Uterus (tissue), 4 donors: ENCODE results near the gene C2orf78. TPM values are rescaled to one million over a fixed set of nuclear protein-coding genes. Genes with fewer than 3 reads are reported as not detected.

ENCODE experiments used
- DNase-seq, 2 donors: peaks; one replicate each; pipeline ENCODE4 v3.0.0-alpha.2; 2019 to 2020
- H3K27ac ChIP-seq, 2 donors: fragments of 200-600 bp; sonication (generic); 1 replicate in 1 of 2; 2 replicates in 1 of 2; pipeline ENCODE4 v1.5.1; 2016 to 2018
- H3K27me3 ChIP-seq, 2 donors: fragments of 200-600 bp; sonication (generic); one replicate each; pipeline ENCODE4 v1.5.1; 2018 to 2019; ENCODE audit warnings: control low read depth in 1 of 2
- H3K36me3 ChIP-seq, 2 donors: fragments of 200-600 bp; sonication (generic); one replicate each; pipeline ENCODE4 v1.5.1; 2019; ENCODE audit warnings: control low read depth in 1 of 2
- H3K4me1 ChIP-seq, 2 donors: fragments of 200-600 bp; sonication (generic); one replicate each; pipeline ENCODE4 v1.5.1; 2018 to 2019; ENCODE audit warnings: control low read depth in 1 of 2
- H3K4me3 ChIP-seq, 2 donors: fragments of 200-600 bp; sonication (generic); 1 replicate in 1 of 2; 2 replicates in 1 of 2; pipeline ENCODE4 v1.5.1; 2018 to 2019; ENCODE audit warnings: mild to moderate bottlenecking in 1 of 2
- H3K9me3 ChIP-seq, 2 donors: fragments of 200-600 bp; sonication (generic); one replicate each; pipeline ENCODE4 v1.5.1; 2019; ENCODE audit warnings: control low read depth in 1 of 2
- CTCF ChIP-seq, 4 experiments: fragments of 200-600 bp in 2 of 4; fragments of 450-650 bp in 2 of 4; sonication (generic) in 2 of 4; IDR thresholded peaks; one replicate each; pipeline ENCODE4 v1.5.1; 2016 to 2019; ENCODE audit warnings: antibody characterized with exemption in 4 of 4, mild to moderate bottlenecking in 2 of 4, moderate library complexity in 1 of 4
- POLR2A ChIP-seq, 2 donors: fragments of 450-650 bp; IDR thresholded peaks; one replicate each; pipeline ENCODE4 v1.6.1; 2016; ENCODE audit warnings: antibody characterized with exemption in 2 of 2, mild to moderate bottlenecking in 1 of 2, moderate library complexity in 1 of 2
- intact Hi-C: fragments of 100-400 bp; cut with DNase I; formaldehyde crosslinking; loops from one replicate; pipeline ENCODE4 v1.15.1; 2023; ENCODE audit warnings: low total_unique reads
- total RNA-seq, 4 donors: library from RNA; depleted of rRNA in 3 of 4; stranded (reverse); fragments of >200 nt in 3 of 4; gene quantifications; one replicate each; pipeline versions ENCODE4 v1.1.0 to v1.2.4, GENCODE V29; 2014 to 2023
- donor health status: DM: yes; HTN: yes; CAD: no.

C2orf78 gene
- total RNA-seq, 4 donors from 2014 or later = not detected

- TF ChIP-seq CTCF (IDR thresholded peaks at IDR 0.05) = no peak
- TF ChIP-seq POLR2A (IDR thresholded peaks at IDR 0.05) = no peak
- Histone ChIP-seq H3K27ac (no peak overlapping the region), H3K9me3 (no peaks in the 10 kb centered on the region), H3K27me3 (no peaks in the 10 kb centered on the region), H3K4me3 (no peak overlapping the region), H3K4me1 (no peaks in the 10 kb centered on the region), H3K36me3 (no peaks in the 10 kb centered on the region)
- no peak for DNase-seq
- intact Hi-C loops = no loop called here
These were observed 68.0 kb downstream of the C2orf78 start for GRCh38 chr2:73852020-73852419.

- DNase-seq = no peak
- no peak overlapping the region for H3K27ac ChIP-seq
- H3K36me3 ChIP-seq = no peaks in the 10 kb centered on the region
- no peaks in the 10 kb centered on the region for H3K27me3 ChIP-seq
- intact Hi-C loops = no loop called here
- H3K9me3 ChIP-seq = no peaks in the 10 kb centered on the region
- no peaks in the 10 kb centered on the region for H3K4me1 ChIP-seq
- H3K4me3 ChIP-seq = no peak overlapping the region
- TF ChIP-seq POLR2A (IDR thresholded peaks at IDR 0.05) (no peak), CTCF (IDR thresholded peaks at IDR 0.05) (no peak)
These were observed 71.5 kb downstream of the C2orf78 start for GRCh38 chr2:73855526-73855925.

- H3K36me3 ChIP-seq = no peaks in the 10 kb centered on the region
- no peaks in the 10 kb centered on the region for H3K27me3 ChIP-seq
- intact Hi-C loops = no loop called here
- H3K27ac ChIP-seq = no peak overlapping the region
- H3K4me1 ChIP-seq = no peaks in the 10 kb centered on the region
- DNase-seq = no peak
- TF ChIP-seq POLR2A (IDR thresholded peaks at IDR 0.05) (no peak), CTCF (IDR thresholded peaks at IDR 0.05) (no peak)
- no peaks in the 10 kb centered on the region for H3K9me3 ChIP-seq
- H3K4me3 ChIP-seq = no peak overlapping the region
These were observed 72.2 kb downstream of the C2orf78 start for GRCh38 chr2:73856214-73856613.

- H3K36me3 ChIP-seq = no peaks in the 10 kb centered on the region
- DNase-seq = no peak
- intact Hi-C loops = no loop called here
These were observed 76.0 kb downstream of the C2orf78 start for GRCh38 chr2:73859721-73860586.

More at GRCh38 chr2:73859721-73860586, 76.0 kb downstream of the C2orf78 start:
- TF ChIP-seq CTCF (IDR thresholded peaks at IDR 0.05) = no peak
- no peak for TF ChIP-seq POLR2A (IDR thresholded peaks at IDR 0.05)
- no peaks in the 10 kb centered on the region for H3K9me3 ChIP-seq
- H3K4me3 ChIP-seq = no peak overlapping the region
- H3K27ac ChIP-seq = peak overlapping the region in 1 of 2 donors; percentile 26
- no peaks in the 10 kb centered on the region for H3K27me3 ChIP-seq
- no peaks in the 10 kb centered on the region for H3K4me1 ChIP-seq
